Left ventricle myocardium superior (tissue), 1 donor: Measurements from ENCODE around the gene ZBED1. TPM values are rescaled to one million over a fixed set of nuclear protein-coding genes. Genes with fewer than 3 reads are reported as not detected.
"Not testable (repeated sequence)": the region's sequence is repeated elsewhere in the genome, so short reads cannot be mapped to it uniquely, and the experiment has no call there.

Experiments
- ATAC-seq: fragments of 200-7000 bp; cut with Tn5 transposase; one replicate; pipeline ENCODE4 v1.9.1; 2020; ENCODE audit warnings: mild to moderate bottlenecking, moderate library complexity
- DNase-seq: peaks from one replicate; pipeline ENCODE4 v3.0.0-alpha.2; 2020
- intact Hi-C: fragments of 100-400 bp; cut with micrococcal nuclease; formaldehyde crosslinking; loops from one replicate; pipeline ENCODE4 v1.11.0; 2022
- long read RNA-seq: library from polyadenylated mRNA; unstranded; transcript quantifications from one replicate; pipeline ENCODE4 v2.0.0, GENCODE V29; 2021
- total RNA-seq: library from RNA; stranded (reverse); fragmentation: NEBNext Ultra II Directional; extraction: Animal tissue kit (Norgen Biotek cat#: 25700); gene quantifications from one replicate; pipeline ENCODE4 v1.2.1, GENCODE V29; 2021
- donor health status: DM: no; HTN: yes; CAD: no; lungs with severe emphysema.

The ZBED1 gene
- total RNA-seq, result 73.9 TPM
- long read RNA-seq, full-length matches to known transcripts, result 170 of 175 reads
- long read RNA-seq, partial matches to known transcripts, result 0 of 175 reads
- long read RNA-seq, other reads (novel, unspliced or antisense), result 5 of 175 reads

DNA sequence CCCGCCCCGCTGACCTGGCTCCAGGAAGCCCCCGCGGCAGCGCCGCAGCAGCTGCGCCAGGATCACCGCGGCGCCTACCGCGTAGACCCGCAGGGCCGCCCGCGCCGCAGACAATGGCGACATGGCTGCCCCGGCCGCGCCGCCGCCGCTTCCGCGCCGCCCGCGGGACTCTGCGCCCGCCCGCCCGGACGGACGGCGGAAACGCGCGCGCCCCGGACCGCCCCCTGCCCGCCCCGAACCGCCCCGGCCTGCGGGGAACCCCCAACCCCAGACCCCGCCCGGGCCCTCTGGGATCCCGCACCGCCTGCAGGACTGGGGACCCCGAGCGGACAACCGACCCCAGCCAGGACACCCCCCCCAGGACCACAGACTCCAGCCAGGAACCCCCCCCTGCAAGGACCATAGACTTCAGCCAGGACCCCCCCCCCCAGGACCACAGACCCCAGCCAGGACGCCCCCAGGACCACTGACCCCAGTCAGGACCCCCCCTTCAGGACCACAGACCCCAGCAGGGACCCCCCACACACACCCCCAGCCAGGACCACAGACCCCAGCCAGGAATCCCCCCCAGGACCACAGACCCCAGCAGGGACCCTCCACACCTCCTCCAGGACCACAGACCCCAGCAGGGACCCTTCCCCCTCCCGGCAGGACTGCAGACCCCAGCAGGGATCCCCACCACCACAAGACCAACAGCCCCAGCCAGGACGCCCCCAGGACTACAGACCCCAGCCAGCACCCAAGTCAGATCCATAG is at the start of gene ZBED1, which contains the start of gene DHRSX:
TSS of gene ZBED1 (minus strand) at position 174 of the 756 bp plus-strand sequence. CDS start 10,257 bp downstream, outside the sequence.
TSS of gene DHRSX (minus strand) at position 174 of the 756 bp plus-strand sequence. CDS start at position 123, 51 bp downstream.
- ATAC-seq, result peak; percentile 68
- intact Hi-C loops, result no loop called here
- peak; percentile 75 for DNase-seq

- DNase-seq, result no peak
- ATAC-seq, result no peak
- intact Hi-C loops, result no loop called here
Observed at GRCh38 chrX:2549876-2550275, 49.1 kb upstream of the ZBED1 start.

GRCh38 chrX:2548711-2549423 is 48.1 kb upstream of the ZBED1 start:
- ATAC-seq, result no peak
- DNase-seq, result no peak
- intact Hi-C loops, result no loop called here

DNA sequence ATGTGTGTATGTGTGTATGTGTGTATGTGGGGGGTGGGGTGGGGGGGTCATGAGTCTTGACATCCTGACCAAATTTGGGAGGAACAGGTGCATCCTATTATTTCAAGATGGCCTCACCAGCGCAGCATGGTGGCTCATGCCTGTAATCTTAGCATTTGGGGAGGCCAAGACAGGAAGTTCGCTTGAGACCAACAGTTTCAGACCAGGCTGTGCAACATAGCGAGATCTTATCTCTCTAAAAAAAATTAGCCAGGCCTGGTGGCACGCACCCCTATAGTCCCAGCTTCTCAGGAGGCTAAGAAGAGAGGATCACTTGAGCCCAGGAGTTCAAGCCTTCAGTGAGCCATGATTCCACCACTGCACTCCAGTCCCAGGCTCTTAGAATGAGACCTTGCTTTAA is 47.0 kb upstream of the ZBED1 start:
- intact Hi-C loops, result no loop called here
- ATAC-seq, result no peak
- no peak for DNase-seq

GRCh38 chrX:2546496-2546895 is 45.7 kb upstream of the ZBED1 start:
- DNase-seq (no peak), ATAC-seq (no peak)
- intact Hi-C loops, result no loop called here

DNA sequence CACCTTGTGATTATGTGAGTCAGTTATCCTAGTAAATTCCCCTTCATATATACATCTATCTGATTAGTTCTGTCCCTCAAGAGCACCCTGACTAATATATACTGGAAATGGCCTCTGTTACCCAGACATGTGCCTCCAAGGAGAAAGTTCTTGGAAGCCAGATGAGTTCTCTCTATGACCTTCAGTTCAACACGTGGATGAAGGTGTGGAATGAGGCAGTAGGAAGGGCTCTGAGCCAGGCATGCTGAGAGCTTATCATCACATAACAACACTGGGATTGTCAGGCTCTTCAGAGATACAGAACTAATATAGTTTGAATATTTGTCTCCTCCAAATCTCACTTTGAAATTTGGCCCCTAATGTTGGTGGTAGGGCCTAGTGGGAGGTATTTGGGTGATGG is 44.4 kb upstream of the ZBED1 start:
- intact Hi-C loops, result no loop called here
- DNase-seq (no peak), ATAC-seq (no peak)

GRCh38 chrX:2542826-2543521 is 42.2 kb upstream of the ZBED1 start:
- ATAC-seq, result no peak
- DNase-seq, result no peak
- intact Hi-C loops, result no loop called here

- ATAC-seq (no peak), DNase-seq (no peak)
- intact Hi-C loops, result no loop called here
Observed at GRCh38 chrX:2541603-2542002, 40.8 kb upstream of the ZBED1 start.

- DNase-seq (no peak), ATAC-seq (no peak)
- intact Hi-C loops, result no loop called here
Observed at GRCh38 chrX:2540426-2540947, 39.7 kb upstream of the ZBED1 start.

- DNase-seq (no peak), ATAC-seq (no peak)
- intact Hi-C loops, result no loop called here
Observed at GRCh38 chrX:2539586-2539985, 38.8 kb upstream of the ZBED1 start.

- DNase-seq (no peak), ATAC-seq (peak; percentile 91)
- intact Hi-C loops, result no loop called here
Observed at GRCh38 chrX:2538031-2538757, 37.4 kb upstream of the ZBED1 start.

GRCh38 chrX:2536974-2537373 is 36.2 kb upstream of the ZBED1 start:
- intact Hi-C loops, result no loop called here
- DNase-seq (peak; percentile 41), ATAC-seq (peak; percentile 78)

GRCh38 chrX:2536141-2536540 is 35.4 kb upstream of the ZBED1 start:
- intact Hi-C loops, result no loop called here
- ATAC-seq (no peak), DNase-seq (no peak)

DNA sequence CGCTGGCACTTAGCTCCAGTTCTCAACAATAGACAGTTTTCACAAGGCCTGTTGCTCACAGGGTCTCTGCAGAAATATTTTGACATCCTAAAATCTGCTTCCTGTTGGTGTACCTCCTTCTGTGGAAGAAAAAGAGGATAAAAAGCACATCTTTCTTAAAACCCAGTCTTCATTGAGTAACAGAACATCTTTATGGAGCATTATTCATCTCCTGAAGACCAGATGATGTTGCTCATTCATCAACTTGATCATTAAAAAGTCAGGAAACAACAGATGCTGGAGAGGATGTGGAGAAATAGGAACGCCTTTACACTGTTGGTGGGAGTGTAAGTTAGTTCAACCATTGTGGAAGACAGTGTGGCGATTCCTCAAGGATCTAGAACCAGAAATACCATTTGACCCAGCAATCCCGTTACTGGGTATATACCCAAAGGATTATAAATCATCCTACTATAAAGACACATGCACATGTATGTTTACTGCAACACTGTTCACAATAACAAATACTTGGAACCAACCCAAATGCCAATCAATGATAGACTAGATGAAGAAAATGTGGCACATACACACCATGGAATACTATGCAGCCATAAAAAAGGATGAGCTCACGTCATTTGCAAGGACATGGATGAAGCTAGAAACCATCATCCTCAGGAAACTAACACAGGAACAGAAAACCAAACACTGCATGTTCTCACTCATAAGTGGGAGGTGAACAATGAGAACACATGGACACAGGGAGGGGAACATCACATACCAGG is 33.7 kb upstream of the ZBED1 start:
- DNase-seq, ATAC-seq, intact Hi-C loops: not testable (repeated sequence)

DNA sequence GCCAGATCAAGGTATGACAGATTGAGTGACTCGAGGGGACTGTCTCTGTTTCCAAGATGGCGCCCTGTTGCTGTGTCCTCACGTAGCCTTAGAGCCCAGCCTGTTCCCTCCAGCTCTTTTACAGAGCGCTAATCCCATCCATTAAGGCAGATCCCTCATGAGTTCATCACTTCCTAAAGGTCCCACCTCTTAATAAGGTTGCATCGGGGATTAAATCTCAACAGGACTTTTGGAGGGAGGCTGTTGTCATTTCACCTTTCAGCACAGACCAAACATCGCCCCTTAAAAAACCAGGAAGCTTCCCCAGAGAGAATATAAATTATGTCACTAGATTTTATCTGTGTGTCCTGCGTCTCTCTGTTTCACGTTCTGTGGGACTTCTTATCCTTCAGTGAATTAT is 32.6 kb upstream of the ZBED1 start:
- no peak for ATAC-seq
- intact Hi-C loops, result no loop called here
- no peak for DNase-seq

GRCh38 chrX:2526390-2526789 is 25.6 kb upstream of the ZBED1 start:
- intact Hi-C loops, result no loop called here
- ATAC-seq, result no peak

GRCh38 chrX:2523911-2524310 is 23.1 kb upstream of the ZBED1 start:
- ATAC-seq (no peak), DNase-seq (no peak)
- intact Hi-C loops, result no loop called here

More at GRCh38 chrX:2526390-2526789, 25.6 kb upstream of the ZBED1 start:
- no peak for DNase-seq

- DNase-seq (no peak), ATAC-seq (no peak)
- intact Hi-C loops, result no loop called here
Observed at GRCh38 chrX:2521927-2522386, 21.2 kb upstream of the ZBED1 start.
